SK-N-DZ (cell line): Measurements from ENCODE around the gene HIVEP3.

ENCODE experiments used
- DNase-seq: peaks from one replicate; pipeline ENCODE4 v3.0.0-alpha.2; 2015; ENCODE audit warnings: low spot score

The HIVEP3 gene

DNA sequence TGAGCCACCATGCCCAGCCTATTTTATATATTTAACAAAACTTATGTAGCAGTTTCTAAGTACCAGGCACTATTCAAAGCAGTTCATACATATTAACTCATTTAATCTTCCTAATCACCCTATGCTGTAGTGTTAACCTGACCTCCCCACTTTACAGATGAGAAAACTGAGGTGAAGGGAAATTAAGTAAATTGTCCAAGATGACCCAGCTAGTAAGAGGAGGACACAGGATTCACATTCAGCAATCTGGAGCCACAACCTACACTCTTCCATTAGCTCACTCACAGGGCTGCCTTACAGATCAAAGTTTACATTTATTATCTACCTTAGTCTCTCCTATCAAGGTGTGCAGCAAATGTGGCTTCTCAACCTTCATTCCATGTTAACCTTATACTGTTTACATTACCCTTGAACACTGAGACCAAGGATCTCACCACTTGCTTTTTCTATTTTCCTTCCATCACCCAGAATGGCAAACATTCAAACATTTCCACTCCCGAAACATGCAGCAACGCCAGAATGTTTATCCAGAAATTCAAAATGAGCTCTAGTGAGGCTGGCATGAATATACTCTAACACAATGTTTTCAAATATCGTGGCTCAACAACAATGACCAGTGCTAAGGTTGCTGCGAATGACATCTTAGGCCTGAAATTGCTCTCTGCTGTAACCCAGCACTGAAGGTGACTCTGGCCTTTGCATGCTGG is 24.5 kb downstream of the HIVEP3 start:
- no peak for DNase-seq

DNA sequence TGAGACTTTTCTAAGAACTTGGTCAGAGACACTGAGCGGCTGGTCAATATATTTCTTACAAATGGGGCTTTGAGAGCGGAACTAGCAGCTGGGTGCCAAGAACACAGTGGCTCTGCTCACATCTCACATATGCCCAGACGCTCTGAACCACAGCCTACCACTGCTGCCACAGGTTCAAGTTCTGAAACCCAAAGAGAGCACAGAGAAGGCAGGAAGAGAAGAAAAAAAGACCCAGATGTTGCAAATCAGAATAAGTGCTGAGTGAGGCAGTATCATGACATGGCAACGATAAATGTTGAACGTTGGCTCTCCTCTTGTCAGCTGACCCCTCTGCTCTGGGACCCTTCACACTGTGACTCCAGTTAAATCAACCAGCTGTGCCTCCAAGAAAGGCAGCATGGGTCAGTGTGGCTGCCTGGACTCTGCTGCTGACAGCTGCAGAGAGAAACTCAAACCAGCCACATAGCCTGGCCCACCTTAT is 26.4 kb downstream of the HIVEP3 start:
- DNase-seq, result no peak

DNA sequence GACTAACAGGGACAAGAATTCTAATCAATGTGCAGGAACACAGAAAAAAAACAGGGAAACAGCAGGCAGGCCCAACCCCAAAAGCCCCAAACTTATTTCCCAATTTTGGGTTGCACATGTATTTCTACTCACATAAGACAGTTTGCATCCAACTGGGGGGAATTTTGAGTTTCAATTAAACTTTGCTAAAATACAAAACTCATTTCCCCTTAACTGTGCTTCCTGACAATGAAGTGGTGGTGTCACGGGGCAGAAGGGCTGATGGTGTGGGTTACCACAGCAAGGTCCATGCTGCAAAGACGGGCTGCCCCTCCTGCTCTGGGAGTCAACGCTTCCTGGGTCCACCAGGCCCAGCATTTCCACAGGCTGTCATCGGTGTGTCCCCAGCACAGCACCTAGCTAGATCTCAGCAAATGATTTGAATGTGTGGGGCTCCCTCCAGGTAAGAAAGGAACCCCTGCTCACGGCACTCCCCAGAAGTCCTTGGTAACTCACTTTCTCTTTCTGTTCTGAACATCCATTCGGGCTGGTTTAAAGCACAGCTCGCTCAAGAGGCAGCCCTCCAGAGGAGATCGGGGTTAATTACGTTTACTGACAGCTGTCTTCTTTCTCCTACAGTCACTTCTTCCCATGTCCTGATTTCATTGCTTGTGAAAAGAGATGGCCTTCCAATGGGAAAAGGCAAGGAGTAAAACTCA is 27.4 kb downstream of the HIVEP3 start:
- DNase-seq, result peak; percentile 16

DNA sequence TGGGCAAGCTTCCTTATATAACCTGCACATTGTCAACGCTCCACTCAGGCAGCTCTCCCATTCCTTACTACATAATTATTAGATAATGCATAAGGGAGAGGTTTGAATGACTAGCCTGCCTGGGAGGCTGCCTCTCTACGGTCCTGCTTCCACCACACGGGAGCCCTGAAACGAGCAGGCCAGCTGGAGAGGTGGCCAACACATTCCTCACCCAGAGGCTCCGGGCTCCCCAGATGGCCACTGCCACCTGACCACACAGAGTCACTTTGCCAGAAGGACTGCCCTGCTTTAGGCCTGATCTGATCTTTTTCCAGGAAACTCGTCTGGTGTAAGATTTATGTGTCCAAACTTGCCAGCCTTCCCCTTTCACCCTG is 27.9 kb downstream of the HIVEP3 start:
- peak; percentile 7 for DNase-seq

DNA sequence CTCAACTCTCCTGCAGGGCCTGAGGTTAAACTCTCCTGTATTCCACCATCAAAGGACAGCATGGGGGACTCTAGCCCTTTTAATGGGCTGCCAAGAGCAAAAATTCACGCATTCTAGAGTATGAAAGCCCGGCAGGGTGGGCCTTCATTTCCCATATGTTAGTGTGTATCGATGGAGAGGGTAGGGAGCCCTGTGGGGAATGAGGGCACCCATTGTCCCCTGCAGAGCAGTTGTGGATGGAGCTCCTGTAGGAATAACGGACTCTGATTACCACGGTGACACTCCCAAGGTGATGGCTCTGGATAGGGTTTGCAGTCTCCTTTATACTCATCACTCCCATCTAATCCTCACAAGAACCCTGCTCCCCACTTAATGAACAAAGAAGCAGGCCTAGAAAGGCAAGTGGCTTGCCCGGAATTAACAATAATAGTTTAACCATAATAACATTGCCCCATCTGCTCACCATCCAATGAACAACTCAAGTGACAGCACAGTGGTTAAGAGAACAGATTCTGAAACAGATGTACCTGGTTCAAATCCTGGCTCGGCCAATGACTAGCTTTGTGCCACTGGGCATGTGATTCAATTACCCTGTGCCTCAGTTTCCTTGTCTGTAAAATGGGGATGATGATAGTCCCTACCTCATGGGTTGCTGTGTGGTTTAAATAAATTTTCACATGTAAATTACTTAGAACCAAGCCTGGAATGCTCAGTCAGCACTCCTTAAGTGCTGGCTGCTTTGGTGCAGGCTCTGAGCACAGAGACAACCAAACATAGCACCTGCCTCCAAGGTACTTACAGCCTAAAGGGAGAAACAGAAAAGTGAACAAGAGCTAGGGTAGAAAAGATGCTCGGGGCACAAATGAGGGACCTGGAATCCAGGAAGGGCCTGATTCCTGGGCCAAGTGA is 29.0 kb downstream of the HIVEP3 start:
- no peak for DNase-seq

DNA sequence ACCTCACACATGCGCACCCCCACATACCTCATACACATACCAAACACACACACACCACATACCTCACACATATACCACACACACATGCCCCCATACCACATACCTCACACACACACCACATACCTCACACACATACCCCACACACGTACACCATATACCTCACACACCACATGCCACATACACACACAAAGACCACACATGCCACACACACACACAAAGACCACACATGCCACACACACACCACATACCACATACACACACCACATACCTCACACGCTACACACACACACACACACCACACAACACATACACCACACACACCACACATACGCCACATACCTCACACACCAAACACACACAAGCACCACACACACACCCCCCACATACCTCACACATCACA is 30.0 kb downstream of the HIVEP3 start:
- DNase-seq, result no peak

- DNase-seq, result no peak
Measured at GRCh38 chr1:41887365-41887764, 31.4 kb downstream of the HIVEP3 start.

DNA sequence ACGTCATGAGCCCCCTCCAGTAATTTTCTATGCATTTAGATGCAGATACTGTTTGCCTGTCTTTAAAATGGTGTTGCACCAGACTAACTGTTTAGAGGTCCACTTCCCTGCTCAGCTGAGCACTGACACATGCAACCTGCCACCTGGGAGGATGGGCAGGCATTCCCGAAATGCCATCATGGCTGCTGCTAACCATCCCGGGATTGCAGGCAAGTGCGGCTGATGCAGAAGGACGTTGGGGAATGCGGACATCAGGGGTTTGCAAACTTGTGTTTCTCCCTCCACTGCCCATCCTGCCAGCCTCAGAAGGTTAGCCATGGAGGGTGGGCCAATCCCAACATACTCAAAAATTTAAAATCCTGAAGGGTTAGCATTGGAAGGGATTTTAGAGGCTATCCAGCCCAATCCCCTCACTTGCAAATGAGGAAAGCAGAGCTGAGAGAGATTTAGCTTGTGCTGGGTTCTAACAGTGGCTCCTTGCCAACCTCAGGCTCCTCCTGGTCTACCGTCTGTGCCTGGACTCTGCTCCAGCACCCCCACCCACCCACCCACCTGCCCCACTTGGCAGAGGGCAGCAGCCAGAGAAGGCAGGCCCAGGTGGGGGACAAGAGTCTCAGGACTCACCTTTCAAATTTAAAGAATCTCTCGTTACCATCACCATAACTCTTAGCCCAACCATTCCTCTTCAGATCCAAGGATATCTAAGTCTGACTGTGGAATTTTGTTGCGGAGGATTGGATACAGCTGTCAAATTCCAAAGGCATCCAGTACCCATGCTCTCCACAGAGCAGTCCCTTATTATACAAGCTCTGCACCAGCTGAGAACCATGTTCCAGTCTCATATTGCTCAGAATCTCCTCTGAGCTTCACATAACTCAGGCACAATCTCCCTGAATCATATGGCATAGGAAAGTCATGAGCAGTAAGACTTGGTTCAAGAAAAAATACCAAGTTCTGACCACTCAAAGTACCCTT is 34.2 kb downstream of the HIVEP3 start:
- no peak for DNase-seq

DNA sequence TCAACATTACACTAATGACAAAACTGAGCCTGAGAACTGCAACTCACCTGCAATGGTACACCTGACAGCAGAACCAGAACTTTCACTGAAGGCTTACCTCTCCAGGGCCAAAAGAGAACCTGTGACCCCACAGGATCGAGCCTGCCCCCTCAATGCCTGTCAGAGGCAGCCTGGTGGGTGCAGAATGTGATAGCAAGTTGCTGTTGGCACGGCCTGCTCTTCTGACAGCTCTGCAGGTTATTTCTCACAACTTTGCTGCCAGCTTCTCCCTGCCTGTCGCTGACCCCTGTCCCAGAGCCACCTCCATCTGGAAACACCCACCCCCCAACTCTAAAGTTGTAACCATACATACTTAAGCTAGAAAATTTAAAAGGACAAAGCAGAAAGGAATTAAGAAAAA is 35.2 kb downstream of the HIVEP3 start:
- no peak for DNase-seq

DNA sequence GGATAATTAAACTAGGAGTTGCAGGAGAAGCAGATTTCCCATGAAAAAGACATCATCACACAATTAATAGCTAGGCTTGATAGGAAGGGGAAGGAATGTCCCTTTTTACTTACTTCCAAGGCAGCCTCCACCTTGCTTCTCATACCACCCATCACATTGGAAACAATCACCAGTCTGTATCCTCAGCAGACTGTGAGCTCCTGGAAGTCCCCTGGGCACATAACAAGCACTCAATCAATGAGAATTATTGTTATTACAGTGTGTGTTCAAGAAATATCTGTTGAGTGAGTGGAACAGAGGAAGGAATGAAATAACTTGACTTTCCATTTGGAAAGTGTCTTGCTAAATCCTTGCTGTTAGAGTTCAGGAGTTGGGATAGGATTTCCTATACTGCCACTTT is 36.2 kb downstream of the HIVEP3 start:
- DNase-seq, result no peak

- DNase-seq, result no peak
Measured at GRCh38 chr1:41882068-41882477, 36.6 kb downstream of the HIVEP3 start.

DNA sequence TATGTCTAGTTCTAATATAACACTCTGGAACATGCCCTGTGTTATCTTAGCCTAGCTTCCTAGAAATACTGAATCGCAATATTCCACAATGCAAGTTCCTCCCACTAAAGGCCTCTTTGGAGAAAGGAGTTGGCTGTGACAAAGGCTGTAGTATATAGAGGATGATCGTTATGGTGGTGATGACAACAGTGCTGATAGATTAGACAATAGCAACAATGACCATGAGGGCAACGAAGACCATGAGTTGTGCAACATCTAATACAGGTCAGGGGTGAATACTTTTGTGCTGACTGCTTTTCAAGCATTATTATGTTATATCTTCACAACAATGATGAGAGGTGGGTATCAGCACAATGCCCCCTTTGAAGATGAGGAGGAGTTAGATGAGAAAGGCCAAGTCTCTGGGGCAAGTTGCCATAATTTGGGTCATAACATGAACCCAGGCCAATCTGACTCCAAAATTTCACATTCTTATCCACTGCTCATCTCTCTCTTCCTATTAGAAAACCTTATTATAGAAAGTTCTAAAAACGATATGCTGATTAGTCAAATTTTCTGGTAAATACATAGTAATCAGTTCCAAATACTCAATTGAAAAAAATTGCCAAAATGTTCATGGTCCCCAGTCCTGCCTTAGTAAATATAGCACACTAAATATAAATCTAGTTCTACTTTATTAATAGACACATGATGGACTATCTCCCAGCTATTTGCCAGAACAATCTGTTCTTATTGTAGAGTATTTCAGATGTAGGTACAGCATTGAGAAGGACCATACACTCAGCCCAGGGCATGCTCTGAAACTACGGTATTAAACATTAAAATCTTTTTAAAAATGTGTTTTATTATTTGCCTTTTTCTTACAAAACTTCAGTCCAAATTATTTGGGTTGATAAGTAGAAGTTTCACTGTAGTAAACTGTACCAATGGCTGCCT is 37.5 kb downstream of the HIVEP3 start:
- no peak for DNase-seq

DNA sequence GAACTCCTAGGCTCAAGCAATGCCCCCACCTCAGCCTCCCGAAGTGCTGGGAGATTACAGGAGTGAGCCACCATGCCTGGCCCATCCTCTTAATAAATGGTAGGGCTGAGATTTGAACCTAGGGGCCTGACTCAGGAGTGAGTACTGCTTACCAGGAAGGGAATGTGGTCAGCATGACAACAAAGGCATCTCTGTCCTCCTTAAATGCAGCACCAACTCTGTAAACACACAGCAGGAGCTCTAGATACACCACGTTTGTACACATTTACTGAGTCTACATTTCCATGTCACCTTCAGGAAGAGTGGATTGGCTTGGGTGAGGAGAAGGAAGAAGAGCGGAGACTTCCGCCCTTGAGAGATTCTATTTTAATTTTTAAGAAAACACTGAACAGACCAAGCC is 38.5 kb downstream of the HIVEP3 start:
- DNase-seq, result no peak

DNA sequence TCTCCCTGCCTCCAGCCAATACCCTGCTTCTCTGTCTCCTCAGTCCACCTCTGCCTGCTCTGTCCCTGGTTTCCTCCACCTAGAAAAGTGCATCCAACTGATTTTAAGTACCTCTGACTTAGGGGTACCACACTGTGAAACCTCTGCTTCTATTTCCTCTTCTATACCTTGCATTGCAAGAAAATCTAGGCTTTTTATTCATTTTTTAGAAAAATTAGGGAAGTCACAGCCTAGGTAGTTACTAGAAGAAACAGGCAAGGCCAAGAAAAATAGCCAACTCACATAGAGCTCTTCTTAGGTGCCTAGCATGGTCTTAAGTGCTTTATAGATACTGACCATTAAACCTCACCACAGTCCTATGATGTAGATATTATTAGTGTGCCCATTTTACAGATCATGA is 39.1 kb downstream of the HIVEP3 start:
- no peak for DNase-seq

DNA sequence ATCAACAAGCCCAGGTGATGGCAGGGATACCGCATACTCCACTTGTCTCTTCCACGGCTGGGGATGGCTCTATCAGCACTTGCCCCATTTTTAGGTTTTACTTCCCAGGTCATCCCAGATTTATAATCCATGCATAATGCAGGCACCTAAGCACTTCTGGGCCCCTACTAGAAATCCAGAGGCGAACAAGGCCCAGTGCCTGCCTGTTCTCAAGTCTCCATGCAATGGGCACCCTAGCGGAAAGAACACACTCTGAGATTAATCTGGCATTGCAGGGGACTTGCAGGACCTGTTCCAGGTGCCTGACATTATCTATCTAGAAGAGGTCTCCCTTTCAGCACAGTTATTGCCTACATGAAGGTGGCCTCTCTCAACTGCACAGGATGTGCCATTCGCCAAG is 39.8 kb downstream of the HIVEP3 start:
- DNase-seq, result no peak

DNA sequence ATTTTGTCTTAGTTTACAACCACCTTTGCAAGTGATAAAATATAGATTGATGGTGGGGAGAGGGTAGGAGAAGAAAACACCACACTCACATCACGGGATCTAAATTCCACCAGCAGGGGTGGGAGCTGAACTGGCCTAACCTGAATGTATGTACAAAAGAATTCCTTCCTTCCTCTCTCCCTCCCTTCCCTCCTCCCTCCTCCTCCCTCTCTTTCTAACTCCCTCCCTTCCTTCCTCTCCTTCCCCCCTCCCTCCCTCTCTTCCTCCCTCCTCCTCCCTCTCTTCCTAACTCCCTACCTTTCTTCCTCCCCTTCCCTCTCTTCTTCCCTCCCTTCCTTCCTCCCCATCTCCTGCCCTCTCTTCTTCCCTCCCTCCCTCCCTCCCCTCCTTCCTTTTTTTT is 40.2 kb downstream of the HIVEP3 start:
- DNase-seq, result no peak

DNA sequence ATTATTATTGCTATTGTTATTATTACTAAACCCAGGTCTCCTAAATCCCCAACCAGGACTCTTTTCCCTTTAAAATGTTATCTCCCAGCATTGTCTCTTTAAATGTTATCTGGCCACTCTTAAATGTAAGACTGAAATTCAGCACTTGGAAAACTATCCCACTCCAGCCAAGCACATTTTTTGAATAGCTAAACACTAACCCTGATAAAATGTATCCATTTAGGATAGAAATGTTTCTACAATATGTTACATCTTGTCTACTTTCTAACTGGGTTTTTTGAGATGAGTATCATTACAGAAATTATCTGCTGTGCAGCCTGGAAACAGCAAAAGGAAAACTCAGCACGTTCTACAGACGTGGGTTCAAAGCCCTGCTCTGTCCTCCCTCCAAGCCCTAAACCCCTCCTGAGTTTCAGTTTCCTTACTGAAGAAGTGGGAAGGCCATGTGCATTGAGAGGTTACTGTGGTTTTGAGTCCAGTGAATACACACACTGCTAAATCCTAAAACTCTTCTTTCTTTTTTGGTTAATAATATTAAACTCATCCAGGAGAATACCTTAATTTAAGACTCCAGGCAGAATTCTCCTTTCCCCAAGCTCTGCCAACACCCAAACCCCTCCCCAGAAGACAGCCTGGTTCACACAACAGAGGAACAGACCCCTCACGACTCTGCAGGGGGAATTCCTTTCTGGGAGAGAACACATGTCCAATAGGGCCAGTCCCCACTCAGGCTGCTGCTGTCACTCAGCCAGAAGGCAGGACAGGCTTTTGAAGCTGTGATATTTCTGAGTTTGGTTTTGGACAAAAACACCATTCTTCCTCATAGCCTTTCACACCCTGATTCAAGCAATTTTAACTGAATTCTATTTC is 41.9 kb downstream of the HIVEP3 start:
- no peak for DNase-seq

- no peak for DNase-seq
Measured at GRCh38 chr1:41875487-41875886, 43.2 kb downstream of the HIVEP3 start.

DNA sequence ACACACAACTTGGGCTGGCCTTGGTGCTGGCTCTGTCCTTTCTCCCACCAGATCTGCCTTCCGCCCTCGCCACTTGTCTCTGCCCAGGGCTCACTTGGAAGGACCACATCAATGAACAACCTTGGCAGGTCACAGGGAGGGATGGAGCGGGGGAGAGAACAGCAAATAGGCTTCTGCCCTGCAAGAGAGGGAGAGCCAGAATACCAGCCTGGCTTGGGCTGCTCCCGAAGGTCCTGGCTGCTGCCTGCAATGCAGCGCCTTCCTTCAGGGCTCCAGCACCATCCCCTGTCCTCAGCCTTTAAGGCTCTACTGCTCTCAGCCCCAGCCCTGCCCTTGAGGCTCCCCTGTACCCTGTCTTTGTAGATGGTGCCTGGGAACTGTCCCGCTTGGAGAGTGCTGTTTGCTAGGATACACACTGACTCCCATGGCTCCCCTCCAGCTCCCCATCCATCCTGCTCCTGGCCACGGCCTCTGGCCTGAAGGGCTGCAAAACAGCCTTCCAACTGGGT is 43.8 kb downstream of the HIVEP3 start:
- DNase-seq, result no peak
